ENCODE results near the gene SORBS1. TPM values are rescaled to one million over a fixed set of nuclear protein-coding genes. Genes with fewer than 3 reads are reported as not detected.

The SORBS1 gene
- total RNA-seq, 6 experiments from 2014 or later = 0.05 to 0.26 (median 0.18) TPM

DNA sequence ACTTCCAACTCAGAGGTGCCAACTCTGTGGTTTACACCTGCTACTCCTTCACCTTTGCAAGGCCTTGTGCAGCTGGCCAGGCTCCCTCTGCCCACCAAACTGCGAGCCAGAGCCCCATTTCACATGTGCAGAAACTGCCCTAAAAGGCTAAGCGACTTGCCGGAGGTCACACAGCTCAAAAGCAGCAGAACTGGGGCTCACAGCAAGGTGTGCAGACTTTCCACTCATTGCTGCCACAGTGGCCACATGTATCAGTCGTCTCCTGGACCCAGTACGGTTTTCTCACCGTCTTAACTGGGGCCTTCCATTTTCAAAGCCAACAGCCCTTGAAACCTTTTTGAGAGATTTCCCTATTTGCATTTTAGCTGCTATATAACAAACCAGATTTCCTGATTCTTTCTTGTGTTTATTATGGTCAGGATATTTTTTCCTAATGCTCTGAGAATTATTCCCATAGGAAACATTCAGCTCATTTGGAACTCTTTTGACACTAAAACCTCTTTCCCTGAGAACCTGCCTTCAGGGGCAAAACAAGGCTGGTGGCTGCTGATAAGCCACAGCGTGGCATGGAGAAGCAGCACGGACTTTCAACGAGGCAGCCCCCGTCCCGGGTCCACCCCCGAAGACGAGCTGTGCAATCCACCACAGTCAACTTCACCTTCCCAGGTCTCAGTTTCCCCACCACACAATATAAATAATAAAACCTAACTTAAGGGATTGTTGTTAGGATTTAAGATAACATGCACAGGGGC, 29.9 kb downstream of the SORBS1 start:
- no peaks in the 10 kb centered on the region for H3K9me3 Mint-ChIP-seq
- no peaks in the 10 kb centered on the region for H3K36me3 Mint-ChIP-seq (ENCODE audit: low read depth)
- H3K27me3 Mint-ChIP-seq (ENCODE audit: insufficient read depth) = peaks cover 7% of the 10 kb centered on the region
- no peak overlapping the region for H3K4me3 Mint-ChIP-seq
- no peaks in the 10 kb centered on the region for H3K4me1 Mint-ChIP-seq (ENCODE audit: low read depth)
- no peak for TF ChIP-seq CTCF (IDR thresholded peaks at IDR 0.05)
- H3K27ac Mint-ChIP-seq = no peak overlapping the region
- no peak for DNase-seq

- Mint-ChIP-seq H3K4me3 (no peak overlapping the region), H3K36me3 (ENCODE audit: low read depth) (no peaks in the 10 kb centered on the region), H3K27ac (no peak overlapping the region), H3K9me3 (no peaks in the 10 kb centered on the region), H3K27me3 (ENCODE audit: insufficient read depth) (peaks cover 8% of the 10 kb centered on the region), H3K4me1 (ENCODE audit: low read depth) (no peaks in the 10 kb centered on the region)
- no peak for TF ChIP-seq CTCF (IDR thresholded peaks at IDR 0.05)
- DNase-seq = no peak
Observed at GRCh38 chr10:95530561-95530960, 30.6 kb downstream of the SORBS1 start.

DNA sequence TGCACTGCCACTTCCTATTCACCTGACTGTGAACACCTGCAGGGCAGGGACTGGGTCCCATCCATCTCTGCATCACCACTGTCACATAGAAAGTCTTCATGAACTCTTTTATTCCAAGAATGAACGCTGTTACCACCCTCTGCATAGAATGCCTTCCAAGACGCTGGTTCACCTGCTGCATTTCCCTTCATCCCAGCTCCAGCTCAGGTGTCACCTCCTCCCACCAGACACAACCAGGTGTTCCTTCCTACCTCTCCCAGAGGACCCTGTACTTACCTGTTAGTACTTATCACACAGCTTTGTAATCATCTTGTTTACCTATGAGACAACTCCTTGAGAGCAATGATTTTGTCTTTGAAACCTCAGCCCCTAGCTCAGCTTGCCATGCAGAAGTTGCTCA, 31.1 kb downstream of the SORBS1 start:
- Mint-ChIP-seq H3K9me3 (no peaks in the 10 kb centered on the region), H3K4me1 (ENCODE audit: low read depth) (no peaks in the 10 kb centered on the region), H3K36me3 (ENCODE audit: low read depth) (no peaks in the 10 kb centered on the region), H3K27me3 (ENCODE audit: insufficient read depth) (peaks cover 8% of the 10 kb centered on the region), H3K27ac (no peak overlapping the region), H3K4me3 (no peak overlapping the region)
- no peak for TF ChIP-seq CTCF (IDR thresholded peaks at IDR 0.05)
- DNase-seq = no peak

GRCh38 chr10:95526044-95526443, 35.1 kb downstream of the SORBS1 start:
- H3K27me3 Mint-ChIP-seq (ENCODE audit: insufficient read depth) = peaks cover 12% of the 10 kb centered on the region
- no peaks in the 10 kb centered on the region for H3K4me1 Mint-ChIP-seq (ENCODE audit: low read depth)
- H3K4me3 Mint-ChIP-seq = no peak overlapping the region

GRCh38 chr10:95525033-95525418, 36.1 kb downstream of the SORBS1 start:
- no peak overlapping the region for H3K27ac Mint-ChIP-seq
- DNase-seq = no peak
- H3K27me3 Mint-ChIP-seq (ENCODE audit: insufficient read depth) = peaks cover 8% of the 10 kb centered on the region
- H3K4me1 Mint-ChIP-seq (ENCODE audit: low read depth) = no peaks in the 10 kb centered on the region
- no peak overlapping the region for H3K4me3 Mint-ChIP-seq
- H3K36me3 Mint-ChIP-seq (ENCODE audit: low read depth) = no peaks in the 10 kb centered on the region
- TF ChIP-seq CTCF (IDR thresholded peaks at IDR 0.05) = no peak
- H3K9me3 Mint-ChIP-seq = no peaks in the 10 kb centered on the region

More at GRCh38 chr10:95526044-95526443, 35.1 kb downstream of the SORBS1 start:
- no peak for DNase-seq
- Mint-ChIP-seq H3K27ac (no peak overlapping the region), H3K9me3 (no peaks in the 10 kb centered on the region), H3K36me3 (ENCODE audit: low read depth) (no peaks in the 10 kb centered on the region)
- no peak for TF ChIP-seq CTCF (IDR thresholded peaks at IDR 0.05)

Measured in HFFc6 (cell line).